ENCODE measurements around the gene CLIC4. TPM values are rescaled to one million over a fixed set of nuclear protein-coding genes. Genes with fewer than 3 reads are reported as not detected.

CLIC4 gene
- total RNA-seq, 1 experiment from 2014 or later, result 123 TPM

- ChIA-PET POLR2A (ENCODE audit: unreplicated experiment) (no interaction called here), CTCF (no interaction called here)
- Histone ChIP-seq H3K4me1 (replicated peaks; ENCODE audit: insufficient read depth) (no peaks in the 10 kb centered on the region), H2AFZ (no peak overlapping the region), H3K27ac (no peak overlapping the region), H3K4me2 (no peak overlapping the region), H3K4me3 (no peak overlapping the region), H3K27me3 (ENCODE audit: insufficient read depth, low read depth) (no peaks in the 10 kb centered on the region), H4K20me1 (ENCODE audit: insufficient read depth) (no peaks in the 10 kb centered on the region), H3K9me3 (ENCODE audit: insufficient read depth, low read depth) (no peaks in the 10 kb centered on the region), H3K9me2 (ENCODE audit: insufficient read depth) (no peaks in the 10 kb centered on the region), H3K79me2 (ENCODE audit: low read depth) (no peaks in the 10 kb centered on the region), H3F3A (ENCODE audit: insufficient read depth, low read depth) (no peaks in the 10 kb centered on the region), H3K36me3 (ENCODE audit: low read depth) (no peaks in the 10 kb centered on the region)
- TF ChIP-seq CTCF (conservative IDR thresholded peaks at IDR 0.05), result no peak
- TF ChIP-seq EZH2 (IDR thresholded peaks at IDR 0.05; ENCODE audit: low read depth), result no peak
- no peak for DNase-seq
- intact Hi-C loops (cut with micrococcal nuclease; ENCODE audit: unreplicated experiment), result no loop called here
- no TSS peak for BruUV-seq (replicated peaks)
Measured at GRCh38 chr1:24855474-24855873, 110.2 kb downstream of the CLIC4 start.

GRCh38 chr1:24856787-24857506 lies 111.7 kb downstream of the CLIC4 start:
- H3F3A ChIP-seq (ENCODE audit: insufficient read depth, low read depth), result no peaks in the 10 kb centered on the region
- no peaks in the 10 kb centered on the region for H3K4me1 ChIP-seq (replicated peaks; ENCODE audit: insufficient read depth)
- H3K4me3 ChIP-seq, result no peak overlapping the region
- no peaks in the 10 kb centered on the region for H3K27me3 ChIP-seq (ENCODE audit: insufficient read depth, low read depth)
- H2AFZ ChIP-seq, result no peak overlapping the region
- no peaks in the 10 kb centered on the region for H4K20me1 ChIP-seq (ENCODE audit: insufficient read depth)
- CTCF ChIA-PET, result no interaction called here
- H3K9me3 ChIP-seq (ENCODE audit: insufficient read depth, low read depth), result no peaks in the 10 kb centered on the region
- no peak for DNase-seq
- no peak overlapping the region for H3K4me2 ChIP-seq
- no TSS peak for BruUV-seq (replicated peaks)
- intact Hi-C loops (cut with micrococcal nuclease; ENCODE audit: unreplicated experiment), result loop anchor here (2.0 kb wide), 1 partner anchor 40 kb away; no protein-coding TSS in a partner anchor
- POLR2A ChIA-PET (ENCODE audit: unreplicated experiment), result interaction anchor here (0.6 kb wide), 1 partner anchor 355 kb away, joined by 10 read pairs; no protein-coding TSS in a partner anchor
- H3K9me2 ChIP-seq (ENCODE audit: insufficient read depth), result no peaks in the 10 kb centered on the region
- no peaks in the 10 kb centered on the region for H3K36me3 ChIP-seq (ENCODE audit: low read depth)
- TF ChIP-seq CTCF (conservative IDR thresholded peaks at IDR 0.05) (no peak), EZH2 (IDR thresholded peaks at IDR 0.05; ENCODE audit: low read depth) (no peak)
- no peak overlapping the region for H3K27ac ChIP-seq
- H3K79me2 ChIP-seq (ENCODE audit: low read depth), result no peaks in the 10 kb centered on the region

- intact Hi-C loops (cut with micrococcal nuclease; ENCODE audit: unreplicated experiment), result loop anchor here (2.0 kb wide), 1 partner anchor 39 kb away; no protein-coding TSS in a partner anchor
- H3K4me1 ChIP-seq (replicated peaks; ENCODE audit: insufficient read depth), result peaks cover 3% of the 10 kb centered on the region; the same call in 1 of the 2 replicates
- ChIA-PET CTCF (no interaction called here), POLR2A (ENCODE audit: unreplicated experiment) (no interaction called here)
- H3K9me3 ChIP-seq (ENCODE audit: insufficient read depth, low read depth), result no peaks in the 10 kb centered on the region
- no TSS peak for BruUV-seq (replicated peaks)
- no peaks in the 10 kb centered on the region for H3K79me2 ChIP-seq (ENCODE audit: low read depth)
- H3K9me2 ChIP-seq (ENCODE audit: insufficient read depth), result no peaks in the 10 kb centered on the region
- no peak overlapping the region for H3K4me2 ChIP-seq
- no peak for DNase-seq
- no peaks in the 10 kb centered on the region for H4K20me1 ChIP-seq (ENCODE audit: insufficient read depth)
- H2AFZ ChIP-seq, result no peak overlapping the region
- TF ChIP-seq CTCF (conservative IDR thresholded peaks at IDR 0.05), result no peak
- no peak for TF ChIP-seq EZH2 (IDR thresholded peaks at IDR 0.05; ENCODE audit: low read depth)
- no peaks in the 10 kb centered on the region for H3F3A ChIP-seq (ENCODE audit: insufficient read depth, low read depth)
- no peak overlapping the region for H3K27ac ChIP-seq
- no peaks in the 10 kb centered on the region for H3K36me3 ChIP-seq (ENCODE audit: low read depth)
- no peaks in the 10 kb centered on the region for H3K27me3 ChIP-seq (ENCODE audit: insufficient read depth, low read depth)
- H3K4me3 ChIP-seq, result no peak overlapping the region
Measured at GRCh38 chr1:24857507-24858133, 112.4 kb downstream of the CLIC4 start.
